NCI-H2107 (cell line): ENCODE data around the gene PLPP4.

Experiments used
- DNase-seq: peaks from one replicate; lab custom pipeline; 2025; lab: John Stamatoyannopoulos, UW

PLPP4 gene

GRCh38 chr10:120456626-120457430 lies at the start of gene PLPP4:
PLPP4 (plus strand) TSS chr10:120457227; CDS start chr10:120457306, 79 bp downstream.
- no peak for DNase-seq

- DNase-seq: no peak
Observed at GRCh38 chr10:120409816-120410215, 47.2 kb upstream of the PLPP4 start.

- no peak for DNase-seq
Observed at GRCh38 chr10:120414946-120415345, 42.1 kb upstream of the PLPP4 start.

DNA sequence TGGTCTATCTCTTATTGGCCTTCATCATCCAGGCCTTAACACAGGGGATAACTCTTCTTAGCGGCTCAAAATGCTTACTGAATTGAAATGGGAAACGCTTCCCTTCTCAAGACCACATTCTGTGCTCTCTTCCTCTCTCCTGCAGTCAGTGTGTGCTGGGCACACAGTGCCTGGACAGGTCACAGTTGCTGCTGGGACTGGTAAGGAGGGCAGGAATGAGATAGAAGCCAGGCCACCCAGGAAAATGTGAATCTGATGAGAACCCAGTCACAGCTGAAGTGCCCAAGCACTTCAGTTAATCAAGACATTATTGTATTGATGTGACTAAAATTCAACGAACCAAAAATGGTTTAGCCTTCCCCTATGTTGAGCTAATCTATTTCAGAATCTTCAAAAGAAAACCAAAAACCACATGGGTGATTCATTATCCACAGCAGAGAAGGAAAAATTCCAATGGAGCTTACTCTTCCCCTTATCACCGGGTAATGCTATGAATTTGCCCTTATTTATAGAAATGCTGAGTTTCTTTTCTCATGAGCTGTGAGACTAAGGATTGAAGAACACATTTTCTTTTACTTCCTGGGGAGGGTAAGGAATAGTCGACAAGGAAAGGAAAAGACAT lies 41.2 kb upstream of the PLPP4 start:
- no peak for DNase-seq

DNA sequence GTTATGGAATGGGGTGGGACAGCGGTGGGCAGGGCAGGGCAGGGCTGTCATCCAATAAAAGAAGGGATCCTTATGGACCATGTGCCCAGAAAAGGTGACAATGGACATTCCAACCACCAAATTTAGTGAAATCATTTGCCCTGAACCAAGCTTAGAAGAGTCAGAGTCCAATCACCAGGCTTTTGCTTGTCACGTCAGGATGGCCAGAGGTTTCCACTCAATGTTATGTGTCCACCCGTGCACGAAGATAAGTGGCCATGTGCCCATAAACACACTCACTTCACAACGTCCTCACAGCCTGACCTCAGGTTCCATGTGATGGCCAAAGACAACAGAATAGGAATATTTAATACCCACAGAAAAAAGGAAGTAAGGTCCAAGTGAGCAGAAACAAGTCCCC lies 36.6 kb upstream of the PLPP4 start:
- DNase-seq: no peak

GRCh38 chr10:120421250-120421649 lies 35.8 kb upstream of the PLPP4 start:
- no peak for DNase-seq

DNA sequence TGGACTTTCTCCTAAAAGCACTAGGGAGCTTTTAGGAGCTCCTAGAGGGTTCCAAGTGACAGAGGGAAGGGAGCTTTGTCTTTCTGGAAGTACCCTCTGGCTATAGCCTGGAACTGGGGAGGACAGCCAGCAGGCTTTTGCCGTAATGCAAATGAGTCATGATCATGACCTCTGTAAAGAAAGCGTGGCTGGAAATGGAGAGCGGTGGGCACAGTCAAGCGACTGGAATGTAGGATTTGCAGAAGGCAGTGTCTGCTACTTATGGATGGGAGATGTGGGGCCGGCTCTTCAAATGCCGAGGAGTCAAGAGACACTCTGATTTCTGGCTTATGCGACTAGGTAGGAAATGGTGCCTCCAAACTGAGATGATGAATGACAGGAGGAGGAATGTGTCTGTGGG lies 34.6 kb upstream of the PLPP4 start:
- DNase-seq: no peak

DNA sequence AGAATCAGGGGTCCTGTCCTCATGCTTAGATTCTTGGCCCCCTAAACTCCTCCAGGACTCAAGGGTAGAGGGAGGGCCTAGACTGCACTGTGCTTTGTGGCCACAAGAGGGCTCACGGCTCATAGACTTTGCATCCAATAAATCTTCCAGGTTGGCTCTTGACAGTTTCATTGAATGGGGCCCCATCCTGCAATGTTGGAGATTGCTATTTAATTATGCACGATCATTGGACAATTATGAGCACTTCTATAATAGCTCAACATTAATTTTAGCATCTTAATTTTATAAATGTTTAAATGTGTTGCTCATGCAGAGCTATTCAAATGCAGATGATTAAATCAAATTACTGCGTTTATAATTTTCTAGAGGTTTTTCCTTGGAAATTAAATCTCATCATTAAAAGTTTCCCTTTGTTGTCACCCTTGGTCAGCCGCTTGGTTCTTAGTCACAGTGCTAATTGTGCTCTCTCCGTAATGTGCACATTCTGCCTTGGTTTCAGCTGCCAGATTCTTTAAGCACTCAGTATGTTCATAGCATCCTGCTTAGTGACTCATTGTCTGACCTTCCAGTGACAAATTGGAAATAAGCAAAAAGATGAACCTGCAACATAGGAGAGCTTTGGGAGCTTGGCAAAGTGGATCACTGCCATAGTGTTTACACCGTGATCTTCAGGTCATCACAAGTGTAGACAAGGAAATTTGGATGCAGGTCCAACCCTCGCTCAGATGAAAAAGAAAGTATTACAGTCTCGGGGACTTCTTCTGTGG lies 33.4 kb upstream of the PLPP4 start:
- no peak for DNase-seq

DNA sequence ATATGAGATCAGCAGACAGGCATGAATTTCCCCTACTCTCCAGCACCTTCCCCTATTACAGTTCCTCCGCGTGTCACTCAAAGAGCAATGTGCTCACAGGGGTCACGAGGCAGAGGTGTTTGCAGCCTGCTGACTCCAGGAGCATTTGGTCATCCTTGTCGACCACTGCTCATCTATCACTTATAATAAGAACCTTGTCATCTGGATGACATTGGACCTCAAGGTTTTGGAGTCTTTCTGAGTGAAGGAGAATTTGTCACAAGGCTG lies 32.9 kb upstream of the PLPP4 start:
- no peak for DNase-seq

- no peak for DNase-seq
Observed at GRCh38 chr10:120426306-120426705, 30.7 kb upstream of the PLPP4 start.

- no peak for DNase-seq
Observed at GRCh38 chr10:120428754-120429153, 28.3 kb upstream of the PLPP4 start.

- no peak for DNase-seq
Observed at GRCh38 chr10:120429395-120429794, 27.6 kb upstream of the PLPP4 start.

GRCh38 chr10:120431251-120431651 lies 25.8 kb upstream of the PLPP4 start:
- no peak for DNase-seq

- DNase-seq: no peak
Observed at GRCh38 chr10:120432209-120432608, 24.8 kb upstream of the PLPP4 start.

DNA sequence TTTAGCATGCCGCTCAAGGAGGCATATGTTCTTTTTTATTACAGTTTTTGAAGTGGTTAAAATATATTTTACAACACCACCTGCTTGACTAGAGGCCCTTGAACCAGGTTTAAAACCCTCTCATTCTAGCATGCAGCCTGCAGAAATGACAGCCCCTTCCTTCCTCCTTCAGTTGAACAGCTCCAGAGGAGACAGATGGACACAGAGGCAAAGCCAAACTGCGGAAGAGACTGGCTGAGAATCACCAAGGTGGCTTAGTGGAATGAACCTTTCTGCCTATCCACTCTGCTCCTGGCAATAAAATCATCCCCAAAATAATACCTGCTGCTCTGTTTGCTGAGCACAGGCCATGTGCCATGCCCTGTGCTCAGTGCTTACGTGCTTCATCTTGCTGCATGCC lies 23.9 kb upstream of the PLPP4 start:
- no peak for DNase-seq

DNA sequence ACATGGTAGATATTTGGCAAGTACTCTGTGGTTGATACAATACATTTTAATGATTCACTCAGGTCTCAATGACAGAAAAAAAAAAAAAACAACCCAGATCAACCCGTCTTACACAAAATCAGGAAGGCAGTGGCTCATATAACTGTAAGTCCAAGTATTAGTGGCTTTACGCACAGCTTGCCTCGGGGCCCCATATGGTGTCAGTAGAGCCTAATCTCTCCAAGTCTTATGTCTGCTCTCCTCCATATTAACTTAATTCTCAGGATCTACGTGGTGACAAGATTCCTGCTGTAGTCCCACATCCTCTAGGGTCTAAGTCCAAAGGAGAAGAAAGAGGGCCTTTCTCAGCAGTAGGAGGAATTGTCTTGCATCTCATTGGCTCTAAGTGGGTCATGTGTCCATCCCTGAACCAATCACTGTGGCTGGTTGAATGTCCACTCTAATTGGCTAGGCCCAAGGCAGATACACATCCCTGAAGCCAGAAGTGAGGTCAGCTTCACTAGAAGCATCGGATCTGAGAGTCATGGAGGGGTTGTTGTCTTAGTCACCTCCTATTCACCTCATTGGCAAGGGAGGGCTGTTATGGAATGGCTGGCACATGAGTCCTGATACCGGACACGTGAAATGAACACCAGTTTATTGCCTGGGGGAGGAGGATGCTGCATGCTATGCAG lies 20.5 kb upstream of the PLPP4 start:
- DNase-seq: no peak

GRCh38 chr10:120437541-120437940 lies 19.5 kb upstream of the PLPP4 start:
- no peak for DNase-seq

- DNase-seq: no peak
Observed at GRCh38 chr10:120451968-120452367, 5.1 kb upstream of the PLPP4 start.

DNA sequence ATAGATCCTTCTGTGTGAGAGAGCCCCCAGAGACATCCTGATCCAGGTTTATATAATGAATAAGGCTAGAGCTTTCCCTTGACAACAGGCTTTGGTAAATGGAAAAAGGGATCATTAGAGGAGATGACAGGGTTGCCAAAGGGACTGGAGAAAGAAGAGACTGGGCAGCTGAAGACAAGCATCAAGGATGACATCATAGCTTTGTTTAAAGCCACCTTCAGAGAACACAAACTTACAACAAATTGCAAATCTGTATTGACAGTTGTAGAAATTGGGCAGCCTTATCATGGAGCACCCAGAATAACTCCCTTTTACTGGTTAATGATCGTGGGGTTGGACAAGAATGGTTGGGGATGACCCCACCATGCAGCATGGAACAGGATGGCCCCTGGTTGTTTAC lies 3.7 kb upstream of the PLPP4 start:
- DNase-seq: no peak

DNA sequence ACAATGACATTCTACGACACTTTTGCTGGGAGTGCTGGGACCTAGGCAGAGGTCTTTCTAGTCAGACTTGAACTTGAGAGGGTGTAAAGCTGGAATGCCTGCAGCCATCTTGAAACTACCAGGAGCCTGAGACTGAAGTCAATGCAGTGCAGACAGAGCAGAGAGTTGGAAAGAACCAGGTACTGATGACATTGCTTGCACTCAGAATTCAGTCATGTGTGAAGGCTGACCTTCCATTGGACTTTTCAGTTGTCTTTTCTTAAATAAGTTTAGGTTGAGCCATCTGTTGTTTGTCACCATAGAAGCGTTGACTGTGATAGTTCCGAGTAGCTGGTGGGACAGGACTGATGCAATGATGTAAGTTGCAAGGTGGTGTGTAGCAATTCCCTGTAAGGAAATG lies 3.1 kb upstream of the PLPP4 start:
- no peak for DNase-seq

GRCh38 chr10:120455004-120455403 lies 2.0 kb upstream of the PLPP4 start:
- no peak for DNase-seq

GRCh38 chr10:120455606-120456005 lies 1.4 kb upstream of the PLPP4 start:
- no peak for DNase-seq

DNA sequence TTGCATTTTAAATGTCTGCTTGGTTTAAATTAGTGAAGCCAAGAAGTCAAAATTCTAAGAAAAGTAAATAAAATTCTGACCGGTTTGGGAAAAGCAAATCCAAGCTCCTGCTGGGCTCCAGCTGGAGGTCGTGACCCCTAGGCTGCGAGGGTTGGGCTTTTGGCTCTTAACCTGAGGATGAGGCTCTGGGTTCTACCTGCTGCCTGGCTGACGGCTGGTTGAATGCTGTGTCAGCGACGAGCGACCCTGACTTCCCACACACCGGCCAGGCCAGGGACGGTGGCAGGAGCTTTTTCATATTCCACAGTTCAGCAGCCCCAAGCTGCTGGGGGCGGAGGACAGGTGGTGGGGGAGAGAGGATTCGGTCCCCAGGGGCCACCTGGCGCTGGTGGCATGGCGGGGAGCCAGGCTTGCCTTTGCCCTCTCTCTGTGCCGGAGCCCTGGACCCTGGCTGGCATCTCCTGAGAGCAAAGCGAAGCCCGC lies 843 bp upstream of the PLPP4 start:
- DNase-seq: no peak
